Glutamatergic neuron (in vitro differentiated cells): ENCODE data around the gene OR56B1. TPM values are rescaled to one million over a fixed set of nuclear protein-coding genes. Genes with fewer than 3 reads are reported as not detected.
"Not testable (repeated sequence)": the region's sequence is repeated elsewhere in the genome, so short reads cannot be mapped to it uniquely, and the experiment has no call there.

ENCODE experiments used
- DNase-seq: peaks from one replicate; pipeline ENCODE4 v3.0.0; 2022
- H3K27ac Mint-ChIP-seq: one replicate; pipeline ENCODE4 v1.8.0; 2020; ENCODE audit warnings: mild to moderate bottlenecking, mixed read lengths, inconsistent platforms; ENCODE audit not compliant: unreplicated experiment
- H3K27me3 Mint-ChIP-seq: one replicate; pipeline ENCODE4 v1.8.0; 2020; ENCODE audit warnings: mild to moderate bottlenecking, moderate library complexity, mixed read lengths, inconsistent platforms; ENCODE audit not compliant: unreplicated experiment
- H3K36me3 Mint-ChIP-seq: one replicate; pipeline ENCODE4 v1.8.0; 2020; ENCODE audit warnings: mild to moderate bottlenecking, mixed read lengths, inconsistent platforms; ENCODE audit not compliant: unreplicated experiment
- H3K4me1 Mint-ChIP-seq: one replicate; pipeline ENCODE4 v1.8.0; 2020; ENCODE audit warnings: mild to moderate bottlenecking, low read depth, mixed read lengths, inconsistent platforms; ENCODE audit not compliant: unreplicated experiment
- H3K4me3 Mint-ChIP-seq: one replicate; pipeline ENCODE4 v1.8.0; 2020; ENCODE audit warnings: mild to moderate bottlenecking, mixed read lengths, inconsistent platforms; ENCODE audit not compliant: unreplicated experiment
- H3K9me3 Mint-ChIP-seq: one replicate; pipeline ENCODE4 v1.8.0; 2020; ENCODE audit warnings: mild to moderate bottlenecking, moderate library complexity, mixed read lengths, inconsistent platforms; ENCODE audit not compliant: unreplicated experiment
- total RNA-seq: library from RNA; stranded (reverse); fragmentation: NEBNext Ultra II Directional; extraction: Animal tissue kit (Norgen Biotek cat#: 25700); gene quantifications from one replicate; pipeline ENCODE4 v1.2.1, GENCODE V29; 2021; ENCODE audit not compliant: unreplicated experiment
- TF ChIP-seq, protein P1 (sequence below): fragments of 200-600 bp; sonication (generic); IDR thresholded peaks from one replicate; pipeline ENCODE4 v1.5.0; 2021; ENCODE audit not compliant: partially characterized antibody, unreplicated experiment

OR56B1 gene
- total RNA-seq, 1 donor from 2014 or later = not detected

DNA sequence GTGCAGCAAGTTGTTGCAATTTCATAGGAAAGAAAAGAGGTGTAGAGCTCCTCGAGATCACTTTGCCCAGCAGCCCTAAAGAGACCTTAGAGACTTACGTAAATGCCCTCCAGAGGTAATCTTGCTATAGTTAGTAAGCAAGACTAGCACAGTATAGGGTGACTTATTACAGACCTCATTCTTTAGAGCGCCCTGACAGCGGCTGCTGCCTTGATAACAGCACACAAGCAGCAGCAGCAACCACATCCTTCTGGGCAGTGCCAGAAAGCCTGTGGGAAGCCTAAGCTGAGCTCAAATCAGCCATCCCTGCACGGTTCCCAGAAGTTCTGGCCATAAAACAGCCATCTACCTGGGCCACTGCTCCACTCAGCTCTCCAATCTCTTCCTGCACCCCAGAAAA is 22.6 kb upstream of the OR56B1 start:
- H3K9me3 Mint-ChIP-seq = no peaks in the 10 kb centered on the region
- H3K4me3 Mint-ChIP-seq = no peak overlapping the region

DNA sequence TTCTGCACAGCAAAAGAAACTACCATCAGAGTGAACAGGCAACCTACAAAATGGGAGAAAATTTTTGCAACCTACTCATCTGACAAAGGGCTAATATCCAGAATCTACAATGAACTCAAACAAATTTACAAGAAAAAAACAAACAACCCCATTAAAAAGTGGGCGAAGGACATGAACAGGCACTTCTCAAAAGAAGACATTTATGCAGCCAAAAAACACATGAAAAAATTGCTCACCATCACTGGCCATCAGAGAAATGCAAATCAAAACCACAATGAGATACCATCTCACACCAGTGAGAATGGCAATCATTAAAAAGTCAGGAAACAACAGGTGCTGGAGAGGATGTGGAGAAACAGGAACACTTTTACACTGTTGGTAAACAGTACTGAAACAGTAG is 19.7 kb upstream of the OR56B1 start:
- H3K27ac Mint-ChIP-seq, H3K9me3 Mint-ChIP-seq, H3K27me3 Mint-ChIP-seq, H3K36me3 Mint-ChIP-seq, H3K4me3 Mint-ChIP-seq, DNase-seq, H3K4me1 Mint-ChIP-seq: not testable (repeated sequence)

More for the DNA sequence above, 22.6 kb upstream of the OR56B1 start:
- TF ChIP-seq, protein P1, sequence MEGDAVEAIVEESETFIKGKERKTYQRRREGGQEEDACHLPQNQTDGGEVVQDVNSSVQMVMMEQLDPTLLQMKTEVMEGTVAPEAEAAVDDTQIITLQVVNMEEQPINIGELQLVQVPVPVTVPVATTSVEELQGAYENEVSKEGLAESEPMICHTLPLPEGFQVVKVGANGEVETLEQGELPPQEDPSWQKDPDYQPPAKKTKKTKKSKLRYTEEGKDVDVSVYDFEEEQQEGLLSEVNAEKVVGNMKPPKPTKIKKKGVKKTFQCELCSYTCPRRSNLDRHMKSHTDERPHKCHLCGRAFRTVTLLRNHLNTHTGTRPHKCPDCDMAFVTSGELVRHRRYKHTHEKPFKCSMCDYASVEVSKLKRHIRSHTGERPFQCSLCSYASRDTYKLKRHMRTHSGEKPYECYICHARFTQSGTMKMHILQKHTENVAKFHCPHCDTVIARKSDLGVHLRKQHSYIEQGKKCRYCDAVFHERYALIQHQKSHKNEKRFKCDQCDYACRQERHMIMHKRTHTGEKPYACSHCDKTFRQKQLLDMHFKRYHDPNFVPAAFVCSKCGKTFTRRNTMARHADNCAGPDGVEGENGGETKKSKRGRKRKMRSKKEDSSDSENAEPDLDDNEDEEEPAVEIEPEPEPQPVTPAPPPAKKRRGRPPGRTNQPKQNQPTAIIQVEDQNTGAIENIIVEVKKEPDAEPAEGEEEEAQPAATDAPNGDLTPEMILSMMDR = no peak
- Mint-ChIP-seq H3K4me1 (no peaks in the 10 kb centered on the region), H3K27ac (no peak overlapping the region), H3K36me3 (no peaks in the 10 kb centered on the region), H3K27me3 (no peaks in the 10 kb centered on the region)
- no peak for DNase-seq

DNA sequence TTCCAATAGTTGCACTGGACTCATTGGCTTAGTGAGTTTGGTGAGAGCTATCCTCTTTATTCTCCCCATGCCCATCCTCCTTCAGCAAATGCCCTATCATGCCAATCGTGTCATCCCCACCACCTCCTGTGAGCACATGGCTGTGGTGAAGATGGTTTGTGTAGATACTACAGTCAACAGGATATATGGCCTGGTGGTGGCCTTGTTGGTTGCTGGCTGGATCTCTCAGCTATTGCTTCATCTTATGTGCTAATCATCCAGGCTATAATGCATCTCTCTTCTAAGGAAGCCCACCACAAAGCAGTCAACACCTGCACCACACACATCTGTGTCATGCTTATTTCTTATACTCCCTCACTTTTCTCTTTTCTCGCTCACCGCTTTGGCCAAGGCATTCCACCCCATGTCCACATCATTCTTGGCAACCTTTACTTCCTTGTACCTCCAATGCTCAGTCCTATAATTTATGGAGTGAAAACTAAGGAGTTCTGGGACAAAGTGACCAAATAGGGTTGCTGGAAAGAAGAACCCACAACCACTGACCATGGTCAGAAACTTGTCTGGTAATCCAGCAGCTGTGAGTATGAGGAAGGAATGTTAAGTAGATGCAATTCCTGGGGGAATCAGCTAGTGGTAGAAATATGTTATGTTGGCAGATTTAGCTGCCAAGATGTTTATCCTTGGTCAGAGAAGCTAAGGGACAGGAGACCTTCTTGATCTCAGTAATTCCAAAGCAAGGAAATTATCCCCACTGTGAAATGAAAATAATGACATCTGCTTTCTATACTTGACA is 16.3 kb upstream of the OR56B1 start:
- TF ChIP-seq, protein P1 = no peak
- no peak overlapping the region for H3K4me3 Mint-ChIP-seq
- no peak overlapping the region for H3K27ac Mint-ChIP-seq
- H3K36me3 Mint-ChIP-seq = no peaks in the 10 kb centered on the region
- H3K9me3 Mint-ChIP-seq = peaks cover 1% of the 10 kb centered on the region
- peaks cover 2% of the 10 kb centered on the region for H3K27me3 Mint-ChIP-seq
- no peaks in the 10 kb centered on the region for H3K4me1 Mint-ChIP-seq
- DNase-seq = no peak

DNA sequence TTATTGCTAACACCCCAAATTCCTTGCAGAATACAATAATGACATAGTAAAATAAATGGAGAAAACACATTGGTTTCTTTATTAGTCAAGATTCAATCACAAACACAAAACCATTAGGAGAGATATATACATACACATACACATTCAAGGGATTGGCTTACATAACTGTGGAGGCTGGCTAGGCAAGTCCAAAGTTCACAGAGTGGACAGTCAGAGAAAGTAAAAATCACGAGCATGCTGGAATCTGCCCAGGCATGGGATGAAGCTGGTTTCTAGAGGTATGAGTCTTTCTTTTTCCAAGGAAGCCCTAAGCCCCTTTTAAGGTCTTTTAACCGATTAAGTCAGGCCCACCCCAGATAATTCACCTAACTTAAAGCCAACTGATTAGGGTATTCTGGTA is 13.6 kb upstream of the OR56B1 start:
- no peak overlapping the region for H3K27ac Mint-ChIP-seq
- TF ChIP-seq, protein P1 = no peak
- peaks cover 1% of the 10 kb centered on the region for H3K9me3 Mint-ChIP-seq
- H3K36me3 Mint-ChIP-seq = no peaks in the 10 kb centered on the region
- no peaks in the 10 kb centered on the region for H3K4me1 Mint-ChIP-seq
- peaks cover 5% of the 10 kb centered on the region for H3K27me3 Mint-ChIP-seq
- H3K4me3 Mint-ChIP-seq = no peak overlapping the region
- DNase-seq = no peak

DNA sequence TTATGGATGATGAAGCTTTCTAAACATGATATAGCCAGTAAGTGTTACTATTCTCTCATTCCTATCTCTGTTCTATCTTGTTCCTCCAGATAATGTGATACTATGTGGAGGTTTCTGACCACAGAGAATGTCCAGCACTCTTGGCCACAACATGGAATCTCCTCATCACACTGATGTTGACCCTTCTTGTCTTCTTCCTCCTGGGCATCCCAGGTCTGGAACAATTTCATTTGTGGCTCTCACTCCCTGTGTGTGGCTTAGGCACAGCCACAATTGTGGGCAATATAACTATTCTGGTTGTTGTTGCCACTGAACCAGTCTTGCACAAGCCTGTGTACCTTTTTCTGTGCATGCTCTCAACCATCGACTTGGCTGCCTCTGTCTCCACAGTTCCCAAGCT is 9.9 kb upstream of the OR56B1 start:
- peaks cover 3% of the 10 kb centered on the region for H3K27me3 Mint-ChIP-seq
- H3K4me1 Mint-ChIP-seq = no peaks in the 10 kb centered on the region

More for the DNA sequence above, 9.9 kb upstream of the OR56B1 start:
- Mint-ChIP-seq H3K36me3 (no peaks in the 10 kb centered on the region), H3K4me3 (no peak overlapping the region), H3K9me3 (peaks cover 1% of the 10 kb centered on the region), H3K27ac (no peak overlapping the region)
- TF ChIP-seq, protein P1 = no peak
- no peak for DNase-seq
